GM23338 (cell line): ENCODE data around the gene PEX10. TPM values are rescaled to one million over a fixed set of nuclear protein-coding genes. Genes with fewer than 3 reads are reported as not detected.

ENCODE experiments used
- ATAC-seq: fragments of 200-7000 bp; cut with Tn5 transposase; 3 replicates; pipeline ENCODE4 v1.9.1; 2020
- DNase-seq: peaks from one replicate; pipeline ENCODE4 v3.0.0-alpha.2; 2015; ENCODE audit warnings: low spot score
- H2AFZ ChIP-seq: fragments of 200-600 bp; sonication (generic); 2 replicates; pipeline ENCODE4 v1.8.0; 2016; ENCODE audit warnings: antibody characterized with exemption, mild to moderate bottlenecking, moderate library complexity
- H3F3A ChIP-seq: fragments of 200-600 bp; sonication (generic); replicated peaks from 2 replicates; pipeline ENCODE4 v1.8.0; 2017; ENCODE audit warnings: antibody characterized with exemption, mixed run types, low read depth
- H3K27ac ChIP-seq: fragments of 200-600 bp; sonication (generic); 2 replicates; pipeline ENCODE4 v1.6.1; 2016; ENCODE audit warnings: low read depth
- H3K27me3 ChIP-seq: fragments of 200-600 bp; sonication (generic); 2 replicates; pipeline ENCODE4 v1.8.0; 2016; ENCODE audit warnings: mild to moderate bottlenecking, mixed run types, moderate library complexity; ENCODE audit not compliant: insufficient read depth
- H3K36me3 ChIP-seq: fragments of 200-600 bp; sonication (generic); 2 replicates; pipeline ENCODE4 v1.8.0; 2016; ENCODE audit warnings: mild to moderate bottlenecking; ENCODE audit not compliant: insufficient read depth
- H3K4me1 ChIP-seq: fragments of 200-600 bp; sonication (generic); 2 replicates; pipeline ENCODE4 v1.8.0; 2016; ENCODE audit warnings: mild to moderate bottlenecking, moderate library complexity; ENCODE audit not compliant: insufficient read depth
- H3K4me2 ChIP-seq: fragments of 200-600 bp; sonication (generic); 2 replicates; pipeline ENCODE4 v1.7.1; 2017; ENCODE audit warnings: mixed run types
- H3K4me3 ChIP-seq: fragments of 200-600 bp; sonication (generic); 2 replicates; pipeline ENCODE4 v1.6.1; 2016; ENCODE audit warnings: mixed run types
- H3K79me2 ChIP-seq: fragments of 200-600 bp; sonication (generic); replicated peaks from 2 replicates; pipeline ENCODE4 v1.8.0; 2017; ENCODE audit warnings: mild to moderate bottlenecking; ENCODE audit not compliant: insufficient read depth
- H3K9me2 ChIP-seq: fragments of 200-600 bp; sonication (generic); 2 replicates; pipeline ENCODE4 v1.8.0; 2017; ENCODE audit not compliant: insufficient read depth
- H4K20me1 ChIP-seq: fragments of 200-600 bp; sonication (generic); replicated peaks from 2 replicates; pipeline ENCODE4 v1.8.0; 2017; ENCODE audit warnings: mild to moderate bottlenecking; ENCODE audit not compliant: insufficient read depth
- H3K27ac Mint-ChIP-seq: 2 replicates; pipeline ENCODE4 v1.8.0; 2020; ENCODE audit warnings: inconsistent platforms, mild to moderate bottlenecking, moderate library complexity, mixed read lengths
- H3K27me3 Mint-ChIP-seq: 3 replicates; pipeline ENCODE4 v1.8.0; 2022; ENCODE audit warnings: low read depth, mild to moderate bottlenecking, moderate library complexity, mixed read lengths, inconsistent platforms; ENCODE audit not compliant: insufficient read depth, poor library complexity
- H3K36me3 Mint-ChIP-seq: 3 replicates; pipeline ENCODE4 v1.8.0; 2021; ENCODE audit warnings: low read depth, mild to moderate bottlenecking, inconsistent platforms, moderate library complexity, mixed read lengths
- H3K4me1 Mint-ChIP-seq: 3 replicates; pipeline ENCODE4 v1.8.0; 2020; ENCODE audit warnings: mild to moderate bottlenecking, inconsistent platforms, mixed read lengths
- H3K4me3 Mint-ChIP-seq: 3 replicates; pipeline ENCODE4 v1.8.0; 2021; ENCODE audit warnings: moderate library complexity, mild to moderate bottlenecking, inconsistent platforms, mixed read lengths
- H3K9me3 Mint-ChIP-seq: 3 replicates; pipeline ENCODE4 v1.8.0; 2020; ENCODE audit warnings: moderate library complexity, mild to moderate bottlenecking, inconsistent platforms, mixed read lengths
- CREB1 ChIP-seq: fragments of 250-450 bp; sonication (Bioruptor Pico); IDR thresholded peaks from 2 replicates; pipeline ENCODE4 v1.5.0; 2020; ENCODE audit warnings: low read depth, mild to moderate bottlenecking, moderate library complexity
- CTCF ChIP-seq, 2 experiments: fragments of 200-600 bp in 1 of 2; sonication (generic) in 1 of 2; conservative IDR thresholded peaks; 2 replicates each; pipeline versions ENCODE4 v1.5.1 to v1.6.1; 2016 to 2017; ENCODE audit warnings: antibody characterized with exemption in 2 of 2, low read depth in 2 of 2, mild to moderate bottlenecking in 2 of 2, moderate library complexity in 1 of 2
- JUNB ChIP-seq: IDR thresholded peaks from one replicate; pipeline ENCODE4 v1.6.1; 2016; ENCODE audit warnings: antibody characterized with exemption; ENCODE audit not compliant: unreplicated experiment
- NANOG ChIP-seq: IDR thresholded peaks from 2 replicates; pipeline ENCODE4 v1.6.1; 2016; ENCODE audit warnings: antibody characterized with exemption, borderline replicate concordance
- POLR2AphosphoS5 ChIP-seq: IDR thresholded peaks from 2 replicates; pipeline ENCODE4 v1.6.1; 2016; ENCODE audit warnings: antibody characterized with exemption, low read depth
- REST ChIP-seq: IDR thresholded peaks from one replicate; pipeline ENCODE4 v1.6.1; 2018; ENCODE audit warnings: antibody characterized with exemption; ENCODE audit not compliant: unreplicated experiment
- STAT1 ChIP-seq: IDR thresholded peaks from one replicate; pipeline ENCODE4 v1.6.1; 2016; ENCODE audit warnings: antibody characterized with exemption; ENCODE audit not compliant: unreplicated experiment
- ZNF331 ChIP-seq: fragments of 250-450 bp; sonication (Bioruptor Pico); IDR thresholded peaks from 2 replicates; pipeline ENCODE4 v1.5.0; 2020; ENCODE audit warnings: low read depth, mild to moderate bottlenecking, moderate library complexity
- polyA plus RNA-seq: library from polyadenylated mRNA; unstranded; fragments of >200 nt; fragmentation: Nextera tagmentation; extraction: Ambion mirVana; gene quantifications from 2 replicates; pipeline ENCODE4 v1.2.1, GENCODE V29; 2016
- total RNA-seq: library from RNA; depleted of rRNA; stranded (reverse); fragments of >200 nt; shearing (Covaris generic); gene quantifications from 2 replicates; pipeline ENCODE4 v1.2.3, GENCODE V29; 2014
- TF ChIP-seq, protein P1 (sequence below): fragments of 250-450 bp; sonication (Bioruptor Pico); IDR thresholded peaks from 2 replicates; pipeline ENCODE4 v1.5.0; 2020; ENCODE audit warnings: mild to moderate bottlenecking, moderate library complexity

PEX10 gene
- total and polyA plus RNA-seq, 2 experiments from 2014 or later = 15.0 to 53.9 TPM

DNA sequence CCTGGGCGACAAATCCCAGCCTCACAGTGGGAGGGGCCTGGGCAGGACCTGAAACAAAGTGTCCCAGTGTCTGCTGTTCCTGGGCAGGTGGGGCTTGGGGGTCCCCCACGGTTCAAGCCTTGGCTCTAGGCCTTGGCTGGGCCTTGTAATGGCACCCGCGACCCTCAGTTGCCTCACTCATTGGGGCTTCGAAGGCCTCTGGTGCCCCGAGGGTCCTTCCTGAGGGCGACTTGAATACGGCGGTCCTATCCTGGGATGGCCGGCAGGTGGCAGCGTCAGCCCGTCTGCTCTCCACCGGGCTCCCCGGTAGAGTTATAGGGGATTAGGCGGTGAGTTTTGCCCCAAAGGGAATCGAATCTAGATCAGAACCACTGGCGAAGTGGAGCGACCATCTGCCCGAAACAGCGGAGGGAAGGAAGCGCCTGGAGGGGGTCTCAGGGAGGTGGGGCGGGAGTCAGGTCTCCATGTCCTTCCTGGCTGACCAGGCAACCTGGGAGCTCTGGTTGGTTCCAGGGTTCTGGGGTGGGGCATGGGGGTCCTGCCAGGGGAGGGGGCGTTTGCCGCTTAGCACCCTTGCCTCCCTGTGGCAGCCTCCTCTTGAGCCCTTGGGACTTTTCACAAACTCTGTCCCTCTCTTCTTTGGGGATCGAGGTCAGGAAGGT lies 2.1 kb upstream of the PEX10 start:
- H3K4me3 ChIP-seq = peak overlapping the region; percentile 83; the same call in 1 of the 2 replicates
- H2AFZ ChIP-seq = no peak overlapping the region

More for the DNA sequence above, 2.1 kb upstream of the PEX10 start:
- DNase-seq = peak; percentile 88
- no peaks in the 10 kb centered on the region for H3K79me2 ChIP-seq
- no peak overlapping the region for H3K27ac ChIP-seq
- H3K36me3 ChIP-seq = no peaks in the 10 kb centered on the region
- H3K36me3 Mint-ChIP-seq = 0 out of 3 replicates have a peak, but pooled peaks cover 3% of the 10 kb centered on the region
- peaks cover 4% of the 10 kb centered on the region; the same call in 1 of the 2 replicates for H3F3A ChIP-seq
- peak; percentile 52 for ATAC-seq
- H3K27me3 ChIP-seq = no peaks in the 10 kb centered on the region
- H3K27me3 Mint-ChIP-seq = peaks cover 22% of the 10 kb centered on the region
- H3K4me2 ChIP-seq = peak overlapping the region; percentile 83
- H3K4me1 Mint-ChIP-seq = peaks cover 16% of the 10 kb centered on the region
- H4K20me1 ChIP-seq = no peaks in the 10 kb centered on the region
- H3K4me1 ChIP-seq = peaks cover 7% of the 10 kb centered on the region; the same call in 1 of the 2 replicates
- peak overlapping the region; percentile 88; the same call in 1 of the 2 replicates for H3K27ac Mint-ChIP-seq
- H3K9me3 Mint-ChIP-seq = no peaks in the 10 kb centered on the region
- H3K9me2 ChIP-seq = no peaks in the 10 kb centered on the region
- peak overlapping the region; percentile 76 for H3K4me3 Mint-ChIP-seq
- peak; percentile 82 to 91 for TF ChIP-seq CTCF (conservative IDR thresholded peaks at IDR 0.05; ENCODE audit: low read depth in 2 of 2)
- no peak for TF ChIP-seq STAT1
- no peak for TF ChIP-seq JUNB
- no peak for TF ChIP-seq NANOG
- TF ChIP-seq, protein P1, sequence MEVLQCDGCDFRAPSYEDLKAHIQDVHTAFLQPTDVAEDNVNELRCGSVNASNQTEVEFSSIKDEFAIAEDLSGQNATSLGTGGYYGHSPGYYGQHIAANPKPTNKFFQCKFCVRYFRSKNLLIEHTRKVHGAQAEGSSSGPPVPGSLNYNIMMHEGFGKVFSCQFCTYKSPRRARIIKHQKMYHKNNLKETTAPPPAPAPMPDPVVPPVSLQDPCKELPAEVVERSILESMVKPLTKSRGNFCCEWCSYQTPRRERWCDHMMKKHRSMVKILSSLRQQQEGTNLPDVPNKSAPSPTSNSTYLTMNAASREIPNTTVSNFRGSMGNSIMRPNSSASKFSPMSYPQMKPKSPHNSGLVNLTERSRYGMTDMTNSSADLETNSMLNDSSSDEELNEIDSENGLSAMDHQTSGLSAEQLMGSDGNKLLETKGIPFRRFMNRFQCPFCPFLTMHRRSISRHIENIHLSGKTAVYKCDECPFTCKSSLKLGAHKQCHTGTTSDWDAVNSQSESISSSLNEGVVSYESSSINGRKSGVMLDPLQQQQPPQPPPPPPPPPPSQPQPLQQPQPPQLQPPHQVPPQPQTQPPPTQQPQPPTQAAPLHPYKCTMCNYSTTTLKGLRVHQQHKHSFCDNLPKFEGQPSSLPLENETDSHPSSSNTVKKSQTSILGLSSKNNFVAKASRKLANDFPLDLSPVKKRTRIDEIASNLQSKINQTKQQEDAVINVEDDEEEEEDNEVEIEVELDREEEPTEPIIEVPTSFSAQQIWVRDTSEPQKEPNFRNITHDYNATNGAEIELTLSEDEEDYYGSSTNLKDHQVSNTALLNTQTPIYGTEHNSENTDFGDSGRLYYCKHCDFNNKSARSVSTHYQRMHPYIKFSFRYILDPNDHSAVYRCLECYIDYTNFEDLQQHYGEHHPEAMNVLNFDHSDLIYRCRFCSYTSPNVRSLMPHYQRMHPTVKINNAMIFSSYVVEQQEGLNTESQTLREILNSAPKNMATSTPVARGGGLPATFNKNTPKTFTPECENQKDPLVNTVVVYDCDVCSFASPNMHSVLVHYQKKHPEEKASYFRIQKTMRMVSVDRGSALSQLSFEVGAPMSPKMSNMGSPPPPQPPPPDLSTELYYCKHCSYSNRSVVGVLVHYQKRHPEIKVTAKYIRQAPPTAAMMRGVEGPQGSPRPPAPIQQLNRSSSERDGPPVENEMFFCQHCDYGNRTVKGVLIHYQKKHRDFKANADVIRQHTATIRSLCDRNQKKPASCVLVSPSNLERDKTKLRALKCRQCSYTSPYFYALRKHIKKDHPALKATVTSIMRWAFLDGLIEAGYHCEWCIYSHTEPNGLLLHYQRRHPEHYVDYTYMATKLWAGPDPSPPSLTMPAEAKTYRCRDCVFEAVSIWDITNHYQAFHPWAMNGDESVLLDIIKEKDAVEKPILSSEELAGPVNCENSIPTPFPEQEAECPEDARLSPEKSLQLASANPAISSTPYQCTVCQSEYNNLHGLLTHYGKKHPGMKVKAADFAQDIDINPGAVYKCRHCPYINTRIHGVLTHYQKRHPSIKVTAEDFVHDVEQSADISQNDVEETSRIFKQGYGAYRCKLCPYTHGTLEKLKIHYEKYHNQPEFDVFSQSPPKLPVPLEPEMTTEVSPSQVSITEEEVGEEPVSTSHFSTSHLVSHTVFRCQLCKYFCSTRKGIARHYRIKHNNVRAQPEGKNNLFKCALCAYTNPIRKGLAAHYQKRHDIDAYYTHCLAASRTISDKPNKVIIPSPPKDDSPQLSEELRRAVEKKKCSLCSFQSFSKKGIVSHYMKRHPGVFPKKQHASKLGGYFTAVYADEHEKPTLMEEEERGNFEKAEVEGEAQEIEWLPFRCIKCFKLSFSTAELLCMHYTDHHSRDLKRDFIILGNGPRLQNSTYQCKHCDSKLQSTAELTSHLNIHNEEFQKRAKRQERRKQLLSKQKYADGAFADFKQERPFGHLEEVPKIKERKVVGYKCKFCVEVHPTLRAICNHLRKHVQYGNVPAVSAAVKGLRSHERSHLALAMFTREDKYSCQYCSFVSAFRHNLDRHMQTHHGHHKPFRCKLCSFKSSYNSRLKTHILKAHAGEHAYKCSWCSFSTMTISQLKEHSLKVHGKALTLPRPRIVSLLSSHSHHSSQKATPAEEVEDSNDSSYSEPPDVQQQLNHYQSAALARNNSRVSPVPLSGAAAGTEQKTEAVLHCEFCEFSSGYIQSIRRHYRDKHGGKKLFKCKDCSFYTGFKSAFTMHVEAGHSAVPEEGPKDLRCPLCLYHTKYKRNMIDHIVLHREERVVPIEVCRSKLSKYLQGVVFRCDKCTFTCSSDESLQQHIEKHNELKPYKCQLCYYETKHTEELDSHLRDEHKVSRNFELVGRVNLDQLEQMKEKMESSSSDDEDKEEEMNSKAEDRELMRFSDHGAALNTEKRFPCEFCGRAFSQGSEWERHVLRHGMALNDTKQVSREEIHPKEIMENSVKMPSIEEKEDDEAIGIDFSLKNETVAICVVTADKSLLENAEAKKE (CRISPR knock-in tag) = no peak
- no peak for TF ChIP-seq ZNF331 (CRISPR knock-in tag)
- no peak for TF ChIP-seq CREB1 (CRISPR knock-in tag)
- TF ChIP-seq POLR2AphosphoS5 = peak; percentile 63
- TF ChIP-seq REST = no peak
